GM12873 (cell line): ENCODE data around the gene LASP1.

Experiments used
- CTCF ChIP-seq: IDR thresholded peaks from 2 replicates; pipeline ENCODE4 v1.5.1; 2012; ENCODE audit warnings: low read depth, mild to moderate bottlenecking, moderate library complexity, low read length, control low read depth; ENCODE audit not compliant: insufficient read depth; ENCODE audit errors: missing control alignments

LASP1 gene

GRCh38 chr17:38893607-38894006 is 23.7 kb downstream of the LASP1 start:
- TF ChIP-seq CTCF, result no peak

GRCh38 chr17:38894276-38894675 is 24.4 kb downstream of the LASP1 start:
- no peak for TF ChIP-seq CTCF

GRCh38 chr17:38896346-38896954 is 26.6 kb downstream of the LASP1 start:
- TF ChIP-seq CTCF, result no peak

GRCh38 chr17:38897176-38897575 is 27.3 kb downstream of the LASP1 start:
- no peak for TF ChIP-seq CTCF

- TF ChIP-seq CTCF, result no peak
These were observed 27.9 kb downstream of the LASP1 start for GRCh38 chr17:38897671-38898290.

GRCh38 chr17:38898291-38898679 is 28.4 kb downstream of the LASP1 start:
- no peak for TF ChIP-seq CTCF

- no peak for TF ChIP-seq CTCF
These were observed 29.0 kb downstream of the LASP1 start for GRCh38 chr17:38898812-38899348.
